ENCODE data around the gene IDUA. TPM values are rescaled to one million over a fixed set of nuclear protein-coding genes. Genes with fewer than 3 reads are reported as not detected.

Gene IDUA
- polyA plus RNA-seq, 3 donors, result 6.4 to 64.4 (median 8.5) TPM

DNA sequence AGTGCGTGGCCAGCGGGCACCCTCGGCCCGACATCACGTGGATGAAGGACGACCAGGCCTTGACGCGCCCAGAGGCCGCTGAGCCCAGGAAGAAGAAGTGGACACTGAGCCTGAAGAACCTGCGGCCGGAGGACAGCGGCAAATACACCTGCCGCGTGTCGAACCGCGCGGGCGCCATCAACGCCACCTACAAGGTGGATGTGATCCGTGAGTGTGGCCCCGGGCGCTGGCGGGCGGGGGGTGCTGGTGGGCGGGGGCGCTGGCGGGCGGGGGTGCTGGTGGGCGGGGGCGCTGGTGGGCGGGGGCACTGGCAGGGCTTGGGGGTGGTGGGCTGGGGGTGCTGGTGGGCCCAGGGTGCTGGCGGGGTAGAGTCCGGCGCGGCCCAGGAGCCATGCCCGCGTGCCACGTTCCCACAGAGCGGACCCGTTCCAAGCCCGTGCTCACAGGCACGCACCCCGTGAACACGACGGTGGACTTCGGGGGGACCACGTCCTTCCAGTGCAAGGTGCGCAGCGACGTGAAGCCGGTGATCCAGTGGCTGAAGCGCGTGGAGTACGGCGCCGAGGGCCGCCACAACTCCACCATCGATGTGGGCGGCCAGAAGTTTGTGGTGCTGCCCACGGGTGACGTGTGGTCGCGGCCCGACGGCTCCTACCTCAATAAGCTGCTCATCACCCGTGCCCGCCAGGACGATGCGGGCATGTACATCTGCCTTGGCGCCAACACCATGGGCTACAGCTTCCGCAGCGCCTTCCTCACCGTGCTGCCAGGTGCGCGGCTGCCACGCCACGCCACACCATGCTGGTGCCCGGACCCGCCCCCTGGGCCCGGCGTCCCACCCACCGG lies 37.3 kb downstream of the IDUA start:
- H3K27ac Mint-ChIP-seq, result peak overlapping the region in 1 of 7 donors; percentile 43

DNA sequence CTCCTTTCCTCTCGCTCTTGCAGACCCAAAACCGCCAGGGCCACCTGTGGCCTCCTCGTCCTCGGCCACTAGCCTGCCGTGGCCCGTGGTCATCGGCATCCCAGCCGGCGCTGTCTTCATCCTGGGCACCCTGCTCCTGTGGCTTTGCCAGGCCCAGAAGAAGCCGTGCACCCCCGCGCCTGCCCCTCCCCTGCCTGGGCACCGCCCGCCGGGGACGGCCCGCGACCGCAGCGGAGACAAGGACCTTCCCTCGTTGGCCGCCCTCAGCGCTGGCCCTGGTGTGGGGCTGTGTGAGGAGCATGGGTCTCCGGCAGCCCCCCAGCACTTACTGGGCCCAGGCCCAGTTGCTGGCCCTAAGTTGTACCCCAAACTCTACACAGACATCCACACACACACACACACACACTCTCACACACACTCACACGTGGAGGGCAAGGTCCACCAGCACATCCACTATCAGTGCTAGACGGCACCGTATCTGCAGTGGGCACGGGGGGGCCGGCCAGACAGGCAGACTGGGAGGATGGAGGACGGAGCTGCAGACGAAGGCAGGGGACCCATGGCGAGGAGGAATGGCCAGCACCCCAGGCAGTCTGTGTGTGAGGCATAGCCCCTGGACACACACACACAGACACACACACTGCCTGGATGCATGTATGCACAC lies 38.2 kb downstream of the IDUA start:
- H3K36me3 Mint-ChIP-seq, result peaks cover 6 to 8% of the 10 kb centered on the region in 2 donors
- Histone ChIP-seq H3K4me2 (replicated peaks; ENCODE audit: extremely low read depth, low read length, poor library complexity, severe bottlenecking) (no peak overlapping the region), H3K79me2 (ENCODE audit: insufficient read depth, low read length) (no peaks in the 10 kb centered on the region), H3K4me3 (replicated peaks in 1 of 3; ENCODE audit: low read depth in 2 of 3, low read length in 3 of 3) (no peak overlapping the region), H3K9me3 (replicated peaks in 1 of 2; ENCODE audit: control insufficient read depth in 1 of 2, insufficient read depth in 1 of 2, low read length in 2 of 2) (no peaks in the 10 kb centered on the region), H3K9ac (ENCODE audit: insufficient read depth, low read length, poor library complexity, severe bottlenecking) (no peak overlapping the region), H3K4me1 (ENCODE audit: control insufficient read depth in 1 of 2, insufficient read depth in 2 of 2, low read length in 2 of 2) (peaks cover 0 to 3% of the 10 kb centered on the region in 2 donors), H3K27ac (ENCODE audit: low read depth in 1 of 2, low read length in 2 of 2) (no peak overlapping the region), H3K36me3 (replicated peaks in 1 of 2; ENCODE audit: control insufficient read depth in 1 of 2, insufficient read depth in 2 of 2, low read length in 2 of 2) (no peaks in the 10 kb centered on the region), H4K20me1 (ENCODE audit: insufficient read depth, low read length) (no peaks in the 10 kb centered on the region), H3K27me3 (ENCODE audit: control insufficient read depth in 2 of 2, insufficient read depth in 2 of 2, low read length in 2 of 2) (no peaks in the 10 kb centered on the region), H2AFZ (ENCODE audit: insufficient read depth, low read depth, low read length, poor library complexity, severe bottlenecking) (no peak overlapping the region)
- peaks cover 0 to 2% (median 2%) of the 10 kb centered on the region in 3 donors for H3K27me3 Mint-ChIP-seq (ENCODE audit: low read depth in 3 of 3)
- no peak overlapping the region for H3K27ac Mint-ChIP-seq
- WGBS (ENCODE audit: insufficient coverage), result 97% methylated on average over 18 of the region's 32 CpGs
- H3K9me3 Mint-ChIP-seq, result peaks cover 0 to 6% (median 0%) of the 10 kb centered on the region in 7 donors
- DNase-seq, result no peak
- intact Hi-C loops (cut with micrococcal nuclease), result no loop called here
- H3K4me3 Mint-ChIP-seq, result no peak overlapping the region
- peaks cover 5% of the 10 kb centered on the region for H3K4me1 Mint-ChIP-seq
- TF ChIP-seq, protein P1, sequence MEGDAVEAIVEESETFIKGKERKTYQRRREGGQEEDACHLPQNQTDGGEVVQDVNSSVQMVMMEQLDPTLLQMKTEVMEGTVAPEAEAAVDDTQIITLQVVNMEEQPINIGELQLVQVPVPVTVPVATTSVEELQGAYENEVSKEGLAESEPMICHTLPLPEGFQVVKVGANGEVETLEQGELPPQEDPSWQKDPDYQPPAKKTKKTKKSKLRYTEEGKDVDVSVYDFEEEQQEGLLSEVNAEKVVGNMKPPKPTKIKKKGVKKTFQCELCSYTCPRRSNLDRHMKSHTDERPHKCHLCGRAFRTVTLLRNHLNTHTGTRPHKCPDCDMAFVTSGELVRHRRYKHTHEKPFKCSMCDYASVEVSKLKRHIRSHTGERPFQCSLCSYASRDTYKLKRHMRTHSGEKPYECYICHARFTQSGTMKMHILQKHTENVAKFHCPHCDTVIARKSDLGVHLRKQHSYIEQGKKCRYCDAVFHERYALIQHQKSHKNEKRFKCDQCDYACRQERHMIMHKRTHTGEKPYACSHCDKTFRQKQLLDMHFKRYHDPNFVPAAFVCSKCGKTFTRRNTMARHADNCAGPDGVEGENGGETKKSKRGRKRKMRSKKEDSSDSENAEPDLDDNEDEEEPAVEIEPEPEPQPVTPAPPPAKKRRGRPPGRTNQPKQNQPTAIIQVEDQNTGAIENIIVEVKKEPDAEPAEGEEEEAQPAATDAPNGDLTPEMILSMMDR (IDR thresholded peaks at IDR 0.05), result no peak

More for the DNA sequence above, 37.3 kb downstream of the IDUA start:
- Histone ChIP-seq H3K9me3 (replicated peaks in 1 of 2; ENCODE audit: control insufficient read depth in 1 of 2, insufficient read depth in 1 of 2, low read length in 2 of 2) (no peaks in the 10 kb centered on the region), H3K4me1 (ENCODE audit: control insufficient read depth in 1 of 2, insufficient read depth in 2 of 2, low read length in 2 of 2) (peaks cover 0 to 7% of the 10 kb centered on the region in 2 donors), H3K4me3 (replicated peaks in 1 of 3; ENCODE audit: low read depth in 2 of 3, low read length in 3 of 3) (no peak overlapping the region), H3K79me2 (ENCODE audit: insufficient read depth, low read length) (no peaks in the 10 kb centered on the region), H3K27me3 (ENCODE audit: control insufficient read depth in 2 of 2, insufficient read depth in 2 of 2, low read length in 2 of 2) (no peaks in the 10 kb centered on the region), H3K27ac (ENCODE audit: low read depth in 1 of 2, low read length in 2 of 2) (no peak overlapping the region), H2AFZ (ENCODE audit: insufficient read depth, low read depth, low read length, poor library complexity, severe bottlenecking) (no peak overlapping the region), H4K20me1 (ENCODE audit: insufficient read depth, low read length) (no peaks in the 10 kb centered on the region), H3K36me3 (replicated peaks in 1 of 2; ENCODE audit: control insufficient read depth in 1 of 2, insufficient read depth in 2 of 2, low read length in 2 of 2) (no peaks in the 10 kb centered on the region), H3K4me2 (replicated peaks; ENCODE audit: extremely low read depth, low read length, poor library complexity, severe bottlenecking) (no peak overlapping the region), H3K9ac (ENCODE audit: insufficient read depth, low read length, poor library complexity, severe bottlenecking) (no peak overlapping the region)
- DNase-seq, result no peak
- Mint-ChIP-seq H3K9me3 (peaks cover 0 to 6% (median 0%) of the 10 kb centered on the region in 7 donors), H3K27me3 (ENCODE audit: low read depth in 3 of 3) (peaks cover 0 to 5% (median 2%) of the 10 kb centered on the region in 3 donors), H3K36me3 (peaks cover 6 to 8% of the 10 kb centered on the region in 2 donors), H3K4me1 (peaks cover 5% of the 10 kb centered on the region), H3K4me3 (no peak overlapping the region)
- TF ChIP-seq, protein P1 (IDR thresholded peaks at IDR 0.05), result no peak
- WGBS (ENCODE audit: insufficient coverage), result 97% methylated on average over 58 of the region's 83 CpGs
- intact Hi-C loops (cut with micrococcal nuclease), result no loop called here
